SK-N-SH (cell line): ENCODE data around the gene GCH1. TPM values are rescaled to one million over a fixed set of nuclear protein-coding genes. Genes with fewer than 3 reads are reported as not detected.
"Not testable (repeated sequence)": the region's sequence is repeated elsewhere in the genome, so short reads cannot be mapped to it uniquely, and the experiment has no call there.

Source experiments
- CTCF ChIA-PET: fragments of 300-600, 350-600 bp; formaldehyde crosslinking; extraction: SDS; loops from one replicate; lab custom pipeline; 2021; lab: Yijun Ruan, JAX
- POLR2A ChIA-PET: fragments of 350-600 bp; sonication (Branson Sonifier 250); formaldehyde crosslinking; extraction: SDS; loops from one replicate; lab custom pipeline; 2020; ENCODE audit warnings: antibody characterized with exemption, inconsistent platforms; lab: Yijun Ruan, JAX
- DNase-seq: peaks from one replicate; pipeline ENCODE4 v3.0.0; 2012
- H2AFZ ChIP-seq: fragments of 200-600 bp; sonication (generic); 2 replicates; pipeline ENCODE4 v1.8.1; 2016; ENCODE audit warnings: antibody characterized with exemption, mild to moderate bottlenecking, low read depth
- H3F3A ChIP-seq: fragments of 200-600 bp; sonication (generic); replicated peaks from 2 replicates; pipeline ENCODE3; 2016; ENCODE audit warnings: antibody characterized with exemption, mild to moderate bottlenecking; ENCODE audit not compliant: insufficient read depth
- H3K27ac ChIP-seq, 2 experiments: fragments of 200-500 bp in 1 of 2; fragments of 200-600 bp in 1 of 2; sonication (Bioruptor generic) in 1 of 2; sonication (generic), shearing (Covaris generic) in 1 of 2; 2 replicates each; pipeline versions ENCODE4 v1.5.1 to v1.6.1; 2014 to 2016; ENCODE audit warnings: low read depth in 2 of 2, inconsistent platforms in 1 of 2, low read length in 1 of 2, mild to moderate bottlenecking in 1 of 2, mixed read lengths in 1 of 2
- H3K27me3 ChIP-seq: fragments of 200-600 bp; sonication (generic), shearing (Covaris generic); 2 replicates; pipeline ENCODE4 v1.6.1; 2016; ENCODE audit warnings: mixed run types; ENCODE audit not compliant: insufficient read depth
- H3K36me3 ChIP-seq, 2 experiments: fragments of 200-500 bp in 1 of 2; fragments of 200-600 bp in 1 of 2; sonication (Bioruptor generic) in 1 of 2; sonication (generic) in 1 of 2; replicated peaks in 1 of 2; 2 replicates each; pipeline versions ENCODE3 to v1.5.1; 2014 to 2016; ENCODE audit warnings: low read length in 1 of 2, mild to moderate bottlenecking in 1 of 2; ENCODE audit not compliant: insufficient read depth in 2 of 2, control insufficient read depth in 1 of 2
- H3K4me1 ChIP-seq, 2 experiments: fragments of 200-500 bp in 1 of 2; fragments of 200-600 bp in 1 of 2; sonication (Bioruptor generic) in 1 of 2; sonication (generic), shearing (Covaris generic) in 1 of 2; 2 replicates each; pipeline versions ENCODE4 v1.5.1 to v1.6.1; 2014 to 2016; ENCODE audit warnings: low read depth in 1 of 2, low read length in 1 of 2, mixed run types in 1 of 2; ENCODE audit not compliant: insufficient read depth in 2 of 2, control insufficient read depth in 1 of 2
- H3K4me2 ChIP-seq: fragments of 200-600 bp; sonication (generic), shearing (Covaris generic); 2 replicates; pipeline ENCODE4 v1.6.1; 2017; ENCODE audit warnings: mixed run types
- H3K4me3 ChIP-seq, 2 experiments: fragments of 200-500 bp in 1 of 2; fragments of 200-600 bp in 1 of 2; sonication (Bioruptor generic) in 1 of 2; sonication (generic), shearing (Covaris generic) in 1 of 2; 2 replicates each; pipeline versions ENCODE4 v1.5.1 to v1.8.1; 2014 to 2016; ENCODE audit warnings: low read depth in 2 of 2, inconsistent platforms in 1 of 2, low read length in 1 of 2, mild to moderate bottlenecking in 1 of 2, mixed read lengths in 1 of 2, moderate library complexity in 1 of 2
- H3K79me2 ChIP-seq: fragments of 200-600 bp; sonication (generic); 2 replicates; pipeline ENCODE4 v1.8.1; 2017; ENCODE audit warnings: mild to moderate bottlenecking; ENCODE audit not compliant: insufficient read depth
- H3K9ac ChIP-seq: fragments of 200-600 bp; sonication (generic); 2 replicates; pipeline ENCODE4 v1.6.1; 2017; ENCODE audit warnings: mixed run types
- H3K9me2 ChIP-seq: fragments of 200-600 bp; sonication (generic); 2 replicates; pipeline ENCODE4 v1.6.1; 2017; ENCODE audit warnings: mixed run types
- H3K9me3 ChIP-seq: fragments of 200-600 bp; sonication (generic); 2 replicates; pipeline ENCODE4 v1.6.1; 2017; ENCODE audit warnings: mixed run types, mild to moderate bottlenecking, moderate library complexity
- H4K20me1 ChIP-seq: fragments of 200-600 bp; sonication (generic); 2 replicates; pipeline ENCODE4 v1.6.1; 2017; ENCODE audit warnings: mild to moderate bottlenecking, mixed run types; ENCODE audit not compliant: insufficient read depth
- CHD2 ChIP-seq: fragments of 150-350 bp; IDR thresholded peaks from 2 replicates; pipeline ENCODE4 v1.6.1; 2018; ENCODE audit warnings: low read length; ENCODE audit not compliant: partially characterized antibody
- ELF1 ChIP-seq: IDR thresholded peaks from 2 replicates; pipeline ENCODE4 v1.4.0; 2012
- EP300 ChIP-seq, 2 experiments: IDR thresholded peaks; 2 replicates each; pipeline versions ENCODE4 v1.4.0 to v1.6.1; 2012; ENCODE audit warnings: borderline replicate concordance in 1 of 2, low read depth in 1 of 2, low read length in 1 of 2
- FOXJ3 ChIP-seq: sonication (generic); formaldehyde crosslinking; IDR thresholded peaks from 2 replicates; pipeline ENCODE4 v1.5.1; 2020; ENCODE audit warnings: mild to moderate bottlenecking, missing genetic modification reagents
- FOXM1 ChIP-seq: IDR thresholded peaks from 2 replicates; pipeline ENCODE4 v1.4.0; 2012; ENCODE audit warnings: low read depth, mild to moderate bottlenecking
- GATA2 ChIP-seq: sonication (generic); formaldehyde crosslinking; IDR thresholded peaks from 2 replicates; pipeline ENCODE4 v1.5.0; 2020; ENCODE audit warnings: mild to moderate bottlenecking, missing genetic modification reagents
- JUND ChIP-seq: IDR thresholded peaks from 2 replicates; pipeline ENCODE4 v1.4.0; 2012
- MEF2A ChIP-seq: IDR thresholded peaks from 2 replicates; pipeline ENCODE4 v1.4.0; 2012; ENCODE audit warnings: low read depth, borderline replicate concordance
- MXI1 ChIP-seq: IDR thresholded peaks from 2 replicates; pipeline ENCODE4 v1.6.1; 2012; ENCODE audit warnings: mild to moderate bottlenecking, low read depth, low read length, improper control_type of control experiment
- RAD21 ChIP-seq: IDR thresholded peaks from 2 replicates; pipeline ENCODE4 v1.6.1; 2012; ENCODE audit warnings: mild to moderate bottlenecking, low read length
- RCOR1 ChIP-seq: fragments of 150-350 bp; IDR thresholded peaks from 2 replicates; pipeline ENCODE4 v1.6.1; 2017; ENCODE audit warnings: antibody characterized with exemption, low read length
- SMC3 ChIP-seq: IDR thresholded peaks from 2 replicates; pipeline ENCODE4 v1.6.1; 2012; ENCODE audit warnings: low read depth, low read length, improper control_type of control experiment
- TAF1 ChIP-seq: IDR thresholded peaks from 2 replicates; pipeline ENCODE4 v1.6.1; 2012; ENCODE audit warnings: low read depth, mild to moderate bottlenecking, low read length, moderate library complexity, borderline replicate concordance
- TCF12 ChIP-seq: IDR thresholded peaks from 2 replicates; pipeline ENCODE4 v1.4.0; 2012
- TEAD4 ChIP-seq: IDR thresholded peaks from 2 replicates; pipeline ENCODE4 v1.4.0; 2012; ENCODE audit warnings: mild to moderate bottlenecking, borderline replicate concordance; ENCODE audit not compliant: insufficient read depth
- WGBS: methylation state at CpG from one replicate; pipeline ENCODE4 v1.1.6; 2017; ENCODE audit warnings: low lambda C conversion rate; 5-methylcytosine and 5-hydroxymethylcytosine counted together
- polyA plus RNA-seq, 3 experiments: library from polyadenylated mRNA; depleted of rRNA; stranded (reverse); fragments of >200 nt; gene quantifications; 2 replicates each; pipeline ENCODE4 v1.2.3, GENCODE V29; 2012
- TF ChIP-seq, protein P1 (sequence below): IDR thresholded peaks from 2 replicates; pipeline ENCODE4 v1.4.0; 2012; ENCODE audit warnings: low read depth, borderline replicate concordance

GCH1 gene
- polyA plus RNA-seq, 1 of the 3 experiments (the other 2 are of a cell fraction), result 2.2 TPM

GRCh38 chr14:54928216-54928615, 25.6 kb upstream of the GCH1 start (continued):
- no peak for TF ChIP-seq ELF1
- TF ChIP-seq TEAD4, result no peak
- no peak for TF ChIP-seq MEF2A
- TF ChIP-seq MXI1, result no peak

DNA sequence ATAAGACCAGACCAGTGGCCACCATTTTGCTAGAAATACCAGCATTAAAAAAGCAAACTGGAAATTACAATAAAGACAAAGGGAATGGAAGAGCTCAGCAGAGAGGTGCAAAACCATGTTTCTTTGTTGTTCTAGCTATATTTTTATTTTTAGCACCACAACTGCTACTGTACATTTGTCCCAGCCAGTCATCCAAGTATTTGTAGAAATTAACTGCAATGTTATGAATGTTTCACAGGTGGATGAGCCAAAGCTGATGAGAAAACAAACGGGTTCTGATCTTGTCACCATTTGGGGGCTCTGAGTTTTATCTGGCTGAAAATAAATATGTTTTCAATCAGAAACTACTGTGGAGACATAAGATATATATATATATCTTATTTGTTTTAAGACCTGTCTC, 24.9 kb upstream of the GCH1 start:
- peak overlapping the region in 1 of 2 experiments; percentile 29; a peak in 1 of 4 replicates for H3K27ac ChIP-seq
- no peaks in the 10 kb centered on the region for H3K79me2 ChIP-seq
- WGBS, result 90% methylated on average over 1 of the region's 1 CpG
- CTCF ChIA-PET, result interaction anchor here (0.6 kb wide), 1 partner anchor 54 kb away, joined by 4 read pairs; no protein-coding TSS in a partner anchor
- H3K27me3 ChIP-seq, result no peaks in the 10 kb centered on the region
- H3F3A ChIP-seq, result peaks cover 5% of the 10 kb centered on the region
- no peak overlapping the region for H3K4me2 ChIP-seq
- no peak for DNase-seq
- H3K4me3 ChIP-seq, result no peak overlapping the region
- H2AFZ ChIP-seq, result no peak overlapping the region
- no peaks in the 10 kb centered on the region for H3K9me2 ChIP-seq
- H3K4me1 ChIP-seq, result peaks cover 0 to 13% of the 10 kb centered on the region in 2 experiments; a peak in 2 of 4 replicates
- no peak overlapping the region for H3K9ac ChIP-seq
- no peaks in the 10 kb centered on the region for H3K9me3 ChIP-seq
- H3K36me3 ChIP-seq, result no peaks in the 10 kb centered on the region
- TF ChIP-seq TAF1 (no peak), JUND (no peak)
- POLR2A ChIA-PET, result no interaction called here
- no peaks in the 10 kb centered on the region for H4K20me1 ChIP-seq

DNA sequence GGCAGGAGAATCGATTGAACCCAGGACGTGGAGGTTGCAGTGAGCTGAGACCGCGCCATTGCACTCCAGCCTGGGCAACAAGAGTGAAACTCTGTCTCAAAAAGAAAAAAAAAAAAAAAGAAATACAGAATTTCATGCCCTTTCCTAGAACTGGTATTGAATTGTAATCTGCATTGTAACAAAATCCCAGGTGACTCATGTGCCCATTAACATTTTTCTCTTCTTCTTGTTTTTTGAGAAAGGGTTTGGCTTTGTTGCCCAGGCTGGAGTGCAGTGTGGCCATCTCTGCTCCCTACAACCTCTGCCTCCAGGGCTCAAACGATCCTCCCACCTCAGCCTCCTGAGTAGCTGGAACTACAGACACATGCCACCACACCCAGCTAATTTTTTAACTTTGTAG, 23.9 kb upstream of the GCH1 start:
- DNase-seq, H3K9me2 ChIP-seq, CTCF ChIA-PET, H3K9ac ChIP-seq, H3K36me3 ChIP-seq, H4K20me1 ChIP-seq, H2AFZ ChIP-seq, H3K27me3 ChIP-seq, H3K4me3 ChIP-seq, H3K27ac ChIP-seq, H3K9me3 ChIP-seq, H3K79me2 ChIP-seq, H3F3A ChIP-seq, POLR2A ChIA-PET, H3K4me2 ChIP-seq: not testable (repeated sequence)
- peaks cover 0 to 11% of the 10 kb centered on the region in 2 experiments; a peak in 2 of 4 replicates for H3K4me1 ChIP-seq
- WGBS, result 94% methylated on average over 5 of the region's 5 CpGs

DNA sequence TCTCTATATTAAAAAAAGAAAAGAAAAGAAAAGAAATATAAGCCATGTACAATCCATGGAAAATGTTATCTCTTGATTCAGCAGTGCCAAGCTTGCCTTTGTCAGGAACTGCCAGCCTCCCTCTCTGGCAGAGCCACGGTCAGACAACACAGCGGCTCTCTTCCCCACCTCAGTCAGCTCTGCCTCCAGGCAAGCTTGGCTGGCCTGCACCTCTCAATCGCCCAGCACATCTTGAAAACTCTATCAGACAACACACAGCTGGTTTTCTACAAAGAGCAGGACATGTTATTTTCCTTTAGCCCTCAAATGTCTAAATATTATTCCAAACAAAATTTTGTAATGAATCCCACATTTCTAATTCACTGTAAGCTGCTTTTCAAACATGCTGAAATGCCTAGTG, 20.0 kb upstream of the GCH1 start:
- H3K9ac ChIP-seq, result no peak overlapping the region
- no peak overlapping the region for H3K4me3 ChIP-seq
- H3F3A ChIP-seq, result peaks cover 4% of the 10 kb centered on the region
- no peaks in the 10 kb centered on the region for H3K27me3 ChIP-seq
- H3K27ac ChIP-seq, result peak overlapping the region in 1 of 2 experiments; percentile 90; a peak in 2 of 4 replicates
- H2AFZ ChIP-seq, result peak overlapping the region; percentile 30; the same call in 1 of the 2 replicates
- H3K4me1 ChIP-seq, result peaks cover 0 to 4% of the 10 kb centered on the region in 2 experiments; a peak in 1 of 4 replicates
- no peaks in the 10 kb centered on the region for H3K36me3 ChIP-seq
- no peak overlapping the region for H3K4me2 ChIP-seq
- CTCF ChIA-PET, result interaction anchor here (0.6 to 7.3 kb wide), 9 partner anchors 11 to 358 kb away, joined by 3 to 54 read pairs (median 3); partner anchors contain the start of gene GCH1
- POLR2A ChIA-PET, result interaction anchor here (0.6 to 2.1 kb wide), 12 partner anchors 9 to 224 kb away, joined by 3 to 8 read pairs (median 4); partner anchors contain the start of genes GCH1, MAPK1IP1L, SOCS4 and WDHD1
- no peaks in the 10 kb centered on the region for H3K9me3 ChIP-seq
- TF ChIP-seq SMC3 (no peak), FOXM1 (no peak), GATA2 (CRISPR knock-in tag) (peak; percentile 96), ELF1 (no peak), TCF12 (peak; percentile 29; the same call in 1 of the 2 replicates), RCOR1 (peak; percentile 76; the same call in 1 of the 2 replicates), EP300 (IDR thresholded peaks at IDR 0.05; ENCODE audit: borderline replicate concordance in 1 of 2, low read depth in 1 of 2, low read length in 1 of 2) (peak in 1 of 2 experiments; percentile 95; a peak in 2 of 4 replicates), FOXJ3 (CRISPR knock-in tag) (peak; percentile 88; the same call in 1 of the 2 replicates), RAD21 (peak; percentile 35; the same call in 1 of the 2 replicates), CHD2 (peak; percentile 84), MXI1 (peak; percentile 67; the same call in 1 of the 2 replicates)
- TF ChIP-seq, protein P1, sequence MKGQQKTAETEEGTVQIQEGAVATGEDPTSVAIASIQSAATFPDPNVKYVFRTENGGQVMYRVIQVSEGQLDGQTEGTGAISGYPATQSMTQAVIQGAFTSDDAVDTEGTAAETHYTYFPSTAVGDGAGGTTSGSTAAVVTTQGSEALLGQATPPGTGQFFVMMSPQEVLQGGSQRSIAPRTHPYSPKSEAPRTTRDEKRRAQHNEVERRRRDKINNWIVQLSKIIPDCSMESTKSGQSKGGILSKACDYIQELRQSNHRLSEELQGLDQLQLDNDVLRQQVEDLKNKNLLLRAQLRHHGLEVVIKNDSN, result no peak
- H4K20me1 ChIP-seq, result no peaks in the 10 kb centered on the region
- no peaks in the 10 kb centered on the region for H3K79me2 ChIP-seq
- H3K9me2 ChIP-seq, result no peaks in the 10 kb centered on the region
- WGBS, result 31% methylated on average over 3 of the region's 3 CpGs
- DNase-seq, result peak; percentile 85
